Glutamatergic neuron (in vitro differentiated cells): ENCODE results near the gene TIGD3. TPM values are rescaled to one million over a fixed set of nuclear protein-coding genes. Genes with fewer than 3 reads are reported as not detected.

Source experiments
- DNase-seq: peaks from one replicate; pipeline ENCODE4 v3.0.0; 2022
- H3K27ac Mint-ChIP-seq: one replicate; pipeline ENCODE4 v1.8.0; 2020; ENCODE audit warnings: mild to moderate bottlenecking, mixed read lengths, inconsistent platforms; ENCODE audit not compliant: unreplicated experiment
- H3K27me3 Mint-ChIP-seq: one replicate; pipeline ENCODE4 v1.8.0; 2020; ENCODE audit warnings: mild to moderate bottlenecking, moderate library complexity, mixed read lengths, inconsistent platforms; ENCODE audit not compliant: unreplicated experiment
- H3K36me3 Mint-ChIP-seq: one replicate; pipeline ENCODE4 v1.8.0; 2020; ENCODE audit warnings: mild to moderate bottlenecking, mixed read lengths, inconsistent platforms; ENCODE audit not compliant: unreplicated experiment
- H3K4me1 Mint-ChIP-seq: one replicate; pipeline ENCODE4 v1.8.0; 2020; ENCODE audit warnings: mild to moderate bottlenecking, low read depth, mixed read lengths, inconsistent platforms; ENCODE audit not compliant: unreplicated experiment
- H3K4me3 Mint-ChIP-seq: one replicate; pipeline ENCODE4 v1.8.0; 2020; ENCODE audit warnings: mild to moderate bottlenecking, mixed read lengths, inconsistent platforms; ENCODE audit not compliant: unreplicated experiment
- H3K9me3 Mint-ChIP-seq: one replicate; pipeline ENCODE4 v1.8.0; 2020; ENCODE audit warnings: mild to moderate bottlenecking, moderate library complexity, mixed read lengths, inconsistent platforms; ENCODE audit not compliant: unreplicated experiment
- CTCF ChIP-seq: fragments of 200-600 bp; sonication (generic); IDR thresholded peaks from one replicate; pipeline ENCODE4 v1.5.0; 2021; ENCODE audit not compliant: partially characterized antibody, unreplicated experiment
- total RNA-seq: library from RNA; stranded (reverse); fragmentation: NEBNext Ultra II Directional; extraction: Animal tissue kit (Norgen Biotek cat#: 25700); gene quantifications from one replicate; pipeline ENCODE4 v1.2.1, GENCODE V29; 2021; ENCODE audit not compliant: unreplicated experiment

The TIGD3 gene
- total RNA-seq, 1 donor from 2014 or later = 3.8 TPM

- TF ChIP-seq CTCF = no peak
- Mint-ChIP-seq H3K36me3 (no peaks in the 10 kb centered on the region), H3K27me3 (peaks cover 10% of the 10 kb centered on the region), H3K9me3 (peaks cover 8% of the 10 kb centered on the region), H3K4me1 (peaks cover 9% of the 10 kb centered on the region), H3K4me3 (peak overlapping the region; percentile 15), H3K27ac (no peak overlapping the region)
- no peak for DNase-seq
Observed at GRCh38 chr11:65320386-65321075, 34.0 kb upstream of the TIGD3 start.

- H3K27me3 Mint-ChIP-seq = peaks cover 9% of the 10 kb centered on the region
- H3K9me3 Mint-ChIP-seq = peaks cover 8% of the 10 kb centered on the region
- H3K27ac Mint-ChIP-seq = no peak overlapping the region
- no peak for DNase-seq
- no peak overlapping the region for H3K4me3 Mint-ChIP-seq
- no peak for TF ChIP-seq CTCF
- H3K36me3 Mint-ChIP-seq = no peaks in the 10 kb centered on the region
- peaks cover 4% of the 10 kb centered on the region for H3K4me1 Mint-ChIP-seq
Observed at GRCh38 chr11:65321076-65321475, 33.5 kb upstream of the TIGD3 start.

- Mint-ChIP-seq H3K4me3 (no peak overlapping the region), H3K27ac (no peak overlapping the region), H3K27me3 (peaks cover 9% of the 10 kb centered on the region)
Observed at GRCh38 chr11:65321828-65322485, 32.6 kb upstream of the TIGD3 start.

GRCh38 chr11:65323813-65324212, 30.7 kb upstream of the TIGD3 start:
- Mint-ChIP-seq H3K27me3 (peaks cover 9% of the 10 kb centered on the region), H3K36me3 (no peaks in the 10 kb centered on the region), H3K9me3 (peaks cover 8% of the 10 kb centered on the region), H3K4me3 (no peak overlapping the region), H3K4me1 (no peaks in the 10 kb centered on the region), H3K27ac (no peak overlapping the region)
- DNase-seq = no peak
- TF ChIP-seq CTCF = no peak

More at GRCh38 chr11:65321828-65322485, 32.6 kb upstream of the TIGD3 start:
- peaks cover 8% of the 10 kb centered on the region for H3K9me3 Mint-ChIP-seq
- no peaks in the 10 kb centered on the region for H3K36me3 Mint-ChIP-seq
- no peak for DNase-seq
- H3K4me1 Mint-ChIP-seq = no peaks in the 10 kb centered on the region
- TF ChIP-seq CTCF = no peak

- Mint-ChIP-seq H3K27me3 (peaks cover 9% of the 10 kb centered on the region), H3K36me3 (no peaks in the 10 kb centered on the region), H3K9me3 (peaks cover 8% of the 10 kb centered on the region), H3K4me3 (no peak overlapping the region), H3K27ac (no peak overlapping the region), H3K4me1 (peaks cover 3% of the 10 kb centered on the region)
- DNase-seq = no peak
- no peak for TF ChIP-seq CTCF
Observed at GRCh38 chr11:65325435-65325834, 29.1 kb upstream of the TIGD3 start.
